ENCODE data around the gene COQ2. TPM values are rescaled to one million over a fixed set of nuclear protein-coding genes. Genes with fewer than 3 reads are reported as not detected.

The COQ2 gene
- polyA plus RNA-seq, 1 of the 3 experiments (the other 2 are of a cell fraction): 14.8 TPM

- TF ChIP-seq RAD21 (IDR thresholded peaks at IDR 0.05; ENCODE audit: low read length): no peak
- no peak for TF ChIP-seq SMC3 (IDR thresholded peaks at IDR 0.05; ENCODE audit: low read depth, low read length)
- TF ChIP-seq TEAD4 (IDR thresholded peaks at IDR 0.05; ENCODE audit: borderline replicate concordance, insufficient read depth): no peak
- TF ChIP-seq CTCF (IDR thresholded peaks at IDR 0.05): no peak
- no peak for TF ChIP-seq EZH2phosphoT487 (IDR thresholded peaks at IDR 0.05; ENCODE audit: borderline replicate concordance, low read depth)
These were observed 65.0 kb downstream of the COQ2 start (continued) for GRCh38 chr4:83219344-83220331.

- H3K27ac ChIP-seq (ENCODE audit: low read depth in 2 of 2, low read length in 1 of 2): no peak overlapping the region
- ChIA-PET CTCF (interaction anchor here (1.7 kb wide), 1 partner anchor 36 kb away, joined by 4 read pairs; no protein-coding TSS in a partner anchor), POLR2A (interaction anchor here (0.6 kb wide), 1 partner anchor 10 kb away, joined by 3 read pairs; no protein-coding TSS in a partner anchor)
- no peaks in the 10 kb centered on the region for H3K36me3 ChIP-seq (replicated peaks in 1 of 2; ENCODE audit: control insufficient read depth in 1 of 2, insufficient read depth in 2 of 2, low read length in 1 of 2)
- H3K9ac ChIP-seq: no peak overlapping the region
- H3K27me3 ChIP-seq (ENCODE audit: insufficient read depth): no peaks in the 10 kb centered on the region
- no peaks in the 10 kb centered on the region for H3K9me2 ChIP-seq
- 82% methylated on average over 8 of the region's 8 CpGs for WGBS (ENCODE audit: low lambda C conversion rate)
- H3K9me3 ChIP-seq: no peaks in the 10 kb centered on the region
- TF ChIP-seq RAD21 (IDR thresholded peaks at IDR 0.05; ENCODE audit: low read length) (no peak), GATA2 (CRISPR knock-in tag; IDR thresholded peaks at IDR 0.05) (no peak), IRF3 (IDR thresholded peaks at IDR 0.05; ENCODE audit: low read depth, low read length) (no peak), MAX (IDR thresholded peaks at IDR 0.05; ENCODE audit: low read depth) (no peak), RXRA (IDR thresholded peaks at IDR 0.05; ENCODE audit: borderline replicate concordance, low read depth) (no peak), TEAD4 (IDR thresholded peaks at IDR 0.05; ENCODE audit: borderline replicate concordance, insufficient read depth) (no peak), NRF1 (IDR thresholded peaks at IDR 0.05; ENCODE audit: low read depth, low read length) (no peak), USF1 (IDR thresholded peaks at IDR 0.05; ENCODE audit: borderline replicate concordance, low read depth) (no peak), ELF1 (IDR thresholded peaks at IDR 0.05) (no peak), CHD2 (IDR thresholded peaks at IDR 0.05; ENCODE audit: low read length, partially characterized antibody) (no peak)
- H3K79me2 ChIP-seq (ENCODE audit: insufficient read depth): no peaks in the 10 kb centered on the region
- no peak overlapping the region for H3K4me2 ChIP-seq
- no peaks in the 10 kb centered on the region for H3F3A ChIP-seq (replicated peaks; ENCODE audit: insufficient read depth)
- H4K20me1 ChIP-seq (ENCODE audit: insufficient read depth): no peaks in the 10 kb centered on the region
- DNase-seq: no peak
- no peak overlapping the region for H2AFZ ChIP-seq (ENCODE audit: low read depth)
- no peak overlapping the region for H3K4me3 ChIP-seq (ENCODE audit: low read depth in 2 of 2, low read length in 1 of 2)
- peaks cover 0 to 5% of the 10 kb centered on the region in 2 experiments; a peak in 1 of 4 replicates for H3K4me1 ChIP-seq (ENCODE audit: control insufficient read depth in 1 of 2, insufficient read depth in 2 of 2, low read depth in 1 of 2, low read length in 1 of 2)
These were observed 66.7 kb downstream of the COQ2 start for GRCh38 chr4:83217721-83218522.

Measured in SK-N-SH (cell line).